ENCODE data around the gene SAG.

SAG gene

GRCh38 chr2:233312874-233313273 is 5.3 kb downstream of the SAG start:
- Histone ChIP-seq H3K4me1 (ENCODE audit: low read length) (no peaks in the 10 kb centered on the region), H3K27me3 (ENCODE audit: low read depth, low read length) (no peaks in the 10 kb centered on the region), H3K9ac (ENCODE audit: low read length) (no peak overlapping the region), H3K36me3 (replicated peaks; ENCODE audit: low read depth, low read length) (no peaks in the 10 kb centered on the region), H3K4me3 (ENCODE audit: low read length) (no peak overlapping the region), H4K20me1 (ENCODE audit: insufficient read depth, low read length) (no peaks in the 10 kb centered on the region), H3K4me2 (ENCODE audit: low read length) (no peak overlapping the region), H3K9me3 (ENCODE audit: insufficient read depth, low read length) (no peaks in the 10 kb centered on the region), H2AFZ (ENCODE audit: low read depth, low read length) (no peak overlapping the region), H3K79me2 (ENCODE audit: low read length) (no peaks in the 10 kb centered on the region), H3K27ac (ENCODE audit: low read length) (no peak overlapping the region)
- TF ChIP-seq CTCF (IDR thresholded peaks at IDR 0.05; ENCODE audit: low read depth, low read length) (no peak), EZH2phosphoT487 (IDR thresholded peaks at IDR 0.05; ENCODE audit: low read depth) (no peak)

GRCh38 chr2:233314180-233314925 is 6.7 kb downstream of the SAG start:
- no peak for TF ChIP-seq CTCF (IDR thresholded peaks at IDR 0.05; ENCODE audit: low read depth, low read length)
- TF ChIP-seq EZH2phosphoT487 (IDR thresholded peaks at IDR 0.05; ENCODE audit: low read depth), result no peak
- H3K4me2 ChIP-seq (ENCODE audit: low read length), result no peak overlapping the region

GRCh38 chr2:233317196-233317943 is 9.8 kb downstream of the SAG start:
- H3K4me2 ChIP-seq (ENCODE audit: low read length), result no peak overlapping the region
- no peaks in the 10 kb centered on the region for H3K79me2 ChIP-seq (ENCODE audit: low read length)
- no peaks in the 10 kb centered on the region for H3K36me3 ChIP-seq (replicated peaks; ENCODE audit: low read depth, low read length)
- no peaks in the 10 kb centered on the region for H3K9me3 ChIP-seq (ENCODE audit: insufficient read depth, low read length)
- no peaks in the 10 kb centered on the region for H3K27me3 ChIP-seq (ENCODE audit: low read depth, low read length)
- H3K27ac ChIP-seq (ENCODE audit: low read length), result no peak overlapping the region
- H3K4me1 ChIP-seq (ENCODE audit: low read length), result no peaks in the 10 kb centered on the region
- no peak for TF ChIP-seq EZH2phosphoT487 (IDR thresholded peaks at IDR 0.05; ENCODE audit: low read depth)
- TF ChIP-seq CTCF (IDR thresholded peaks at IDR 0.05; ENCODE audit: low read depth, low read length), result no peak
- no peak overlapping the region for H2AFZ ChIP-seq (ENCODE audit: low read depth, low read length)
- no peak overlapping the region for H3K4me3 ChIP-seq (ENCODE audit: low read length)
- H4K20me1 ChIP-seq (ENCODE audit: insufficient read depth, low read length), result no peaks in the 10 kb centered on the region
- H3K9ac ChIP-seq (ENCODE audit: low read length), result no peak overlapping the region

More at GRCh38 chr2:233314180-233314925, 6.7 kb downstream of the SAG start:
- no peaks in the 10 kb centered on the region for H3K4me1 ChIP-seq (ENCODE audit: low read length)
- no peak overlapping the region for H2AFZ ChIP-seq (ENCODE audit: low read depth, low read length)
- no peaks in the 10 kb centered on the region for H3K9me3 ChIP-seq (ENCODE audit: insufficient read depth, low read length)
- H3K27me3 ChIP-seq (ENCODE audit: low read depth, low read length), result no peaks in the 10 kb centered on the region
- H3K4me3 ChIP-seq (ENCODE audit: low read length), result no peak overlapping the region
- H3K36me3 ChIP-seq (replicated peaks; ENCODE audit: low read depth, low read length), result no peaks in the 10 kb centered on the region
- H3K9ac ChIP-seq (ENCODE audit: low read length), result no peak overlapping the region
- H4K20me1 ChIP-seq (ENCODE audit: insufficient read depth, low read length), result no peaks in the 10 kb centered on the region
- H3K79me2 ChIP-seq (ENCODE audit: low read length), result no peaks in the 10 kb centered on the region
- no peak overlapping the region for H3K27ac ChIP-seq (ENCODE audit: low read length)

- TF ChIP-seq EZH2phosphoT487 (IDR thresholded peaks at IDR 0.05; ENCODE audit: low read depth) (no peak), CTCF (IDR thresholded peaks at IDR 0.05; ENCODE audit: low read depth, low read length) (no peak)
- H4K20me1 ChIP-seq (ENCODE audit: insufficient read depth, low read length), result no peaks in the 10 kb centered on the region
- no peak overlapping the region for H3K9ac ChIP-seq (ENCODE audit: low read length)
- no peaks in the 10 kb centered on the region for H3K4me1 ChIP-seq (ENCODE audit: low read length)
- no peak overlapping the region for H3K4me3 ChIP-seq (ENCODE audit: low read length)
- H3K36me3 ChIP-seq (replicated peaks; ENCODE audit: low read depth, low read length), result no peaks in the 10 kb centered on the region
- no peak overlapping the region for H3K27ac ChIP-seq (ENCODE audit: low read length)
- no peaks in the 10 kb centered on the region for H3K27me3 ChIP-seq (ENCODE audit: low read depth, low read length)
- H3K4me2 ChIP-seq (ENCODE audit: low read length), result no peak overlapping the region
- no peaks in the 10 kb centered on the region for H3K9me3 ChIP-seq (ENCODE audit: insufficient read depth, low read length)
- H2AFZ ChIP-seq (ENCODE audit: low read depth, low read length), result no peak overlapping the region
- H3K79me2 ChIP-seq (ENCODE audit: low read length), result no peaks in the 10 kb centered on the region
Measured at GRCh38 chr2:233319256-233319655, 11.6 kb downstream of the SAG start.
